Fibroblast of pulmonary artery (primary cell): Measurements from ENCODE around the gene RALGPS2.

ENCODE experiments used
- DNase-seq: peaks from one replicate; pipeline ENCODE4 v3.0.0-alpha.2; 2010; ENCODE audit warnings: low read depth
- H3K4me3 ChIP-seq: replicated peaks from 2 replicates; pipeline ENCODE4 v1.5.1; 2011; ENCODE audit warnings: low read depth, mild to moderate bottlenecking, control low read depth, low read length, moderate library complexity
- TF ChIP-seq, protein P1 (sequence below): IDR thresholded peaks from 2 replicates; pipeline ENCODE4 v1.5.1; 2011; ENCODE audit warnings: mild to moderate bottlenecking, control low read depth, low read length, inconsistent platforms; ENCODE audit errors: missing control alignments

The RALGPS2 gene

GRCh38 chr1:178686407-178686806 lies 38.6 kb upstream of the RALGPS2 start:
- no peak overlapping the region for H3K4me3 ChIP-seq
- no peak for DNase-seq
- TF ChIP-seq, protein P1, sequence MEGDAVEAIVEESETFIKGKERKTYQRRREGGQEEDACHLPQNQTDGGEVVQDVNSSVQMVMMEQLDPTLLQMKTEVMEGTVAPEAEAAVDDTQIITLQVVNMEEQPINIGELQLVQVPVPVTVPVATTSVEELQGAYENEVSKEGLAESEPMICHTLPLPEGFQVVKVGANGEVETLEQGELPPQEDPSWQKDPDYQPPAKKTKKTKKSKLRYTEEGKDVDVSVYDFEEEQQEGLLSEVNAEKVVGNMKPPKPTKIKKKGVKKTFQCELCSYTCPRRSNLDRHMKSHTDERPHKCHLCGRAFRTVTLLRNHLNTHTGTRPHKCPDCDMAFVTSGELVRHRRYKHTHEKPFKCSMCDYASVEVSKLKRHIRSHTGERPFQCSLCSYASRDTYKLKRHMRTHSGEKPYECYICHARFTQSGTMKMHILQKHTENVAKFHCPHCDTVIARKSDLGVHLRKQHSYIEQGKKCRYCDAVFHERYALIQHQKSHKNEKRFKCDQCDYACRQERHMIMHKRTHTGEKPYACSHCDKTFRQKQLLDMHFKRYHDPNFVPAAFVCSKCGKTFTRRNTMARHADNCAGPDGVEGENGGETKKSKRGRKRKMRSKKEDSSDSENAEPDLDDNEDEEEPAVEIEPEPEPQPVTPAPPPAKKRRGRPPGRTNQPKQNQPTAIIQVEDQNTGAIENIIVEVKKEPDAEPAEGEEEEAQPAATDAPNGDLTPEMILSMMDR, result no peak

DNA sequence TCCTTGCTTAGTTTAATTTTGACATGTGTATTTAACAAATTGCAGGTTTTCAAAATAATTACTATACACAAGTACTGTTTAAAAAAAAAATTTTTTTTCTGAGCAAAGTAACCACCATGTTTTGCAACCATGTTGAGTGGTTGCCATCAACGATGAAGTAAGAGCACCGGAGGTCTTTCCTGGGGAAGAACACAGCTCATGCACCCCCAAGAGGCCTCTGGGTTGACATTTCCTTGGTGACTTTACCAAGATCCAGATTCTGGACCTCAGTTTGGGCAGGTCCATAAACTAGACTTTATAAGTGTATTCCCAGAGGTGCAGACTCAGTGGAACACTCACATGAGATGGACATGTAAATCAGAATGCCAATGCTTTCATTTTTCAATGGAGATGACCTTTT lies 36.8 kb upstream of the RALGPS2 start:
- peak; percentile 63 for DNase-seq
- H3K4me3 ChIP-seq, result no peak overlapping the region
- TF ChIP-seq, protein P1, result no peak

DNA sequence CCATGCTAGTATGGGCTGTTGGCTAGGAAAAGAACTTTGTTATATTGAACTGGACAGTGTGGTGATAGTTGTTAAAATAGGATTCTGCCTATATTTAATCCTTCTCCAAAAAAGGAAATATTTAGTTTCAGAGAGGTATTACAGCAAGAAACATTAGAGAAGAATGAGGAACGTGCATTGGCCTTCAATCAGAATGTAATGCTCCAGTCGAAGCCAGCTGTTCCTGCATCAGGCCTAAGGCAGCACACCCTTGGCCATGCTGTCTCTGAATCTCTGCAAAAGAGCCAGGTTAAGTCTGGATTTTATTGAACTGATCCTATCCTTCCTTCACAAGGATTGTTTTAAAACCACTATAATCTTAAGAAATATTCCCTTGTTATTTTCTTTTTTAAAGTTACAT lies 35.3 kb upstream of the RALGPS2 start:
- TF ChIP-seq, protein P1, result no peak
- no peak for DNase-seq

DNA sequence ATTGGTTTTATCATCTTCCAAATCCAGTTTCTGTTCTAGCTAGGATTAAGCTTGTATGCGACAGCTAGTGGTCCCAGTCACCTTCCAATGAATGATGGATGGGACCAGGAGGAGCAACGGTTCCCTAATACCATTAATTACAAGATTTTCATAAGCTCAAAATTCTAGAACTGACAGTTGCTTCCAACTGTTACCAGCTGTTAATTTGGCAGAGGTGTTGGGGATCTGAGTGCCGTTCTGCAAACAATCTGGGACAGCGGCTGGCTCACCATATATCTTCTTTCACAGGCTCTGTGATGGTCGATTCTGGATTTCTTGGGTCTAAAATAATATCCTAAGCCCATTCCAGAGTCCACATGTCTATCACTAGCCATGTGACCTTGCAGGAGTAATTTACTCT lies 34.5 kb upstream of the RALGPS2 start:
- TF ChIP-seq, protein P1, result no peak
- DNase-seq, result no peak
- H3K4me3 ChIP-seq, result no peak overlapping the region

More for the DNA sequence above, 35.3 kb upstream of the RALGPS2 start:
- H3K4me3 ChIP-seq, result no peak overlapping the region

- no peak for DNase-seq
- TF ChIP-seq, protein P1, result no peak
- H3K4me3 ChIP-seq, result no peak overlapping the region
Observed at GRCh38 chr1:178692564-178693327, 32.3 kb upstream of the RALGPS2 start.

DNA sequence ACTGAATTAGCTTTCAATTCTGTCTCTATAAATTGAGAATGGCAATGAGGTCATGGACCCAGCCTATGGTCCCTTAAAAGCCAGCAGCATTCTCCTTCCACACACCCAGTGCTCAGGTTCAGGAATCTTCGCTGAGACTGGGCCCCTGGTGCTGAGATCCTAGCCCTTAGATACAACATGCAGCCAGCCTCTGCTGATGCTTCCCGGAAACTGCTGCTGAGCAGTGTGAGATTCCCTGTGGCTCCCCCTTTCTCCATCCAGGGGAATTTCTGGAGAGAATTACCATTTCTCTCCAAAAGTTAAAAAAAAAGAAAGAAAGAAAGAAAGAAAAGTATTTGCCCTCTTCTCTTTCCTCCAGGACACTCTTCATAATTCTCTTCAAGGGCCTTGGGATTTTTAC lies 31.7 kb upstream of the RALGPS2 start:
- no peak overlapping the region for H3K4me3 ChIP-seq
- DNase-seq, result no peak
- TF ChIP-seq, protein P1, result no peak
